HL-60/S4 treated with phorbol 12-myristate 13-acetate at 8.2 ng/mL for 4 days and 3 days (cell line): Measurements from ENCODE around the gene PLPPR4.
"Not testable (repeated sequence)": the region's sequence is repeated elsewhere in the genome, so short reads cannot be mapped to it uniquely, and the experiment has no call there.

Experiments used
- in situ Hi-C: fragments of 300-500 bp; cut with MboI; formaldehyde crosslinking; loops from 2 replicates; pipeline ENCODE4 v1.15.0; 2022; ENCODE audit warnings: low sequenced_read_pairs

The PLPPR4 gene

GRCh38 chr1:99266726-99267125 lies 2.4 kb downstream of the PLPPR4 start:
- in situ Hi-C loops, result no loop called here

DNA sequence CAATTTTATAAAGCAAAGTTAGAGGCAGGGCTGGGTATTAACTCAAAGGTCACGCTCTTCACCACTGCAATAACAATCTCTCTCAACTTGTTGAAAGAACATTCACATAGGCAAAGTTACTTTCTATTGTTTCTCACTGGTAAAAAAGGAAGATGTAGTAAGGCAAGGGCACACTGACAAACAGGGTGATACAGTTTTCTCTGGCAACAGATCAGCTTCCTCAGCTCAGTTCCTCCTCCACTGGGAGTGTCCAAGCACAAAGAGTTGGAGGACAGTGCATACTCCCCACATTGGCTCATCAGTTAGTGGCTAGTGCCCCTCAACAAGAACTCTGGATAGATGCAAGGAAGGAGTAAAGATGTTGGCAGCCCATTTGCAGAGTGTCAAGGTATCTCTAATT lies 3.7 kb downstream of the PLPPR4 start:
- in situ Hi-C loops, result no loop called here

GRCh38 chr1:99269321-99269720 lies 5.0 kb downstream of the PLPPR4 start:
- in situ Hi-C loops, result no loop called here

GRCh38 chr1:99270646-99271045 lies 6.4 kb downstream of the PLPPR4 start:
- in situ Hi-C loops, result no loop called here

DNA sequence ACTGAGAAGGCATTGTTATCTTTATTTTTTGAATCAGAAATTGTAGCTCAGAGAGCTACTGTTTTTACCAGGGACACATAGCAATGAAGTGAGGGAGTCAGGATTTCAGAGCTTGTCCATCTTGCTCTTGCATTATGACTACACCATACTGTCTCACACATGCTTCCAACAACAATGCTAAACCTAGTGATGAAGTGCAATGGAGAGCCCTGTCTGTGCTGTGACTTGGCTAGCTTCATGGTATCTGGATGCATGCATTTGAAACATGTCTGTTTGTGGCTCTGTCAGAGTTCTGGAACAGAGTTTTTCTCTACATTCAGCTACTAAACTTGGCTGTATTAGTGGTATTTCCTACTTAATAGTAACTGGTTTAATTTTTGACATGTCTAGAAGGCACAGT lies 7.0 kb downstream of the PLPPR4 start:
- in situ Hi-C loops, result no loop called here

DNA sequence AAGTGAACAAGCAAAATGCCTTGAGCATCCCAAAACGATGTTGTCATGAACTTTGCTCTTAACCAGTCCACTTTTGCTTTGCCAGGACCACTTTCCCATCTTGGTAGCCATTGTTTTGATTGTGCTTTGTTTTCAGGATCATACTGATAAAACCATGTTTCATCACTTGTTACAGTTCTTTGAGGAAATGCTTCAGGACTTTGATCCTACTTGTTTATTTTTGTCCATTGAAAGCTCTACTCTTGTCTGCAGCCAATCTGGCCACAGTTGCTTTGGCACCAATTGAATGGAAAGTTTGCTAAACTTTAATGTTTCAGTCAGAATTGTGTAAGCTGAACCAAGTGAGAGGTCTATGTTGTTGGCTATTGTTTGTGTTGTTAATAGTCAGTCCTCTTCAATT lies 12.8 kb downstream of the PLPPR4 start:
- in situ Hi-C loops, result no loop called here

DNA sequence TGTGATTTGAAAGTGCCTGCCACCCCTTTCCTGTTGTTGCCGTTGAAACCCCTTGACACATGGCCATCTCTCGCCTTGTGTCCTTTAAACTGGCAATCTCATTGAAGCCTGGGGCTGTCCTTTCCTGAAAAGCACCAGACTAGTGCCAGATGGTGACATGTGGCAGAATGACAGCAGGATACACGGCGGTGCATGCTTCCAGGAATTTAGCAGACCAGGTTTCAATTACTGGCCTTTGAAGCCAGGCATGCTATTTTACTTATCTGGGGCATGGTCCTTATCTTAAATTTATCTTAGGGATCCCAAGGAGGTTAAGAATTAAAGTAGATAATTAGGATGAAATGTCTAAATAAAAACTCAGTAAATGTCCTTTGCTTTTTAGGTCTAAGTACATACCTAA lies 15.2 kb downstream of the PLPPR4 start:
- in situ Hi-C loops, result no loop called here

GRCh38 chr1:99281105-99281504 lies 16.8 kb downstream of the PLPPR4 start:
- in situ Hi-C loops, result no loop called here

GRCh38 chr1:99282536-99282935 lies 18.2 kb downstream of the PLPPR4 start:
- in situ Hi-C loops, result no loop called here

DNA sequence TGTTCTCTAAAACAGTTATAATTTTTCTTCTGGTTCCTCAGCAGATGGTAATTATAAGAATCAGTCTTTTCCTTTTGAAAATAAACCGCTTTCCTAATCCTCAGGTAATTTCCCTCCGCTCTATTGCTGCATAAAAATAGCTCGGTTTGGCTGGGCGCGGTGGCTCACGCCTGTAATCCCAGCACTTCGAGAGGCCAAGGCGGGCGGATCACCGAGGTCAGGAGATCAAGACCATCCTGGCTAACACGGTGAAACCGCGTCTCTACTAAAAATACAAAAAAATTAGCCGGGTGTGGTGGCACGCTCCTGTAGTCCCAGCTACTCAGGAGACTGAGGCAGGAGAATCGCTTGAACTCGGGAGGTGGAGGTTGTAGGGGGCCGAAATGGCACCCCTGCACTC lies 19.2 kb downstream of the PLPPR4 start:
- in situ Hi-C loops, result not testable (repeated sequence)

GRCh38 chr1:99292886-99293285 lies 28.6 kb downstream of the PLPPR4 start:
- in situ Hi-C loops, result no loop called here

GRCh38 chr1:99297923-99298322 lies 33.6 kb downstream of the PLPPR4 start:
- in situ Hi-C loops, result no loop called here

- in situ Hi-C loops, result no loop called here
Measured at GRCh38 chr1:99304725-99305282, 40.5 kb downstream of the PLPPR4 start.

- in situ Hi-C loops, result no loop called here
Measured at GRCh38 chr1:99305626-99306025, 41.3 kb downstream of the PLPPR4 start.

- in situ Hi-C loops, result no loop called here
Measured at GRCh38 chr1:99306056-99306455, 41.8 kb downstream of the PLPPR4 start.

DNA sequence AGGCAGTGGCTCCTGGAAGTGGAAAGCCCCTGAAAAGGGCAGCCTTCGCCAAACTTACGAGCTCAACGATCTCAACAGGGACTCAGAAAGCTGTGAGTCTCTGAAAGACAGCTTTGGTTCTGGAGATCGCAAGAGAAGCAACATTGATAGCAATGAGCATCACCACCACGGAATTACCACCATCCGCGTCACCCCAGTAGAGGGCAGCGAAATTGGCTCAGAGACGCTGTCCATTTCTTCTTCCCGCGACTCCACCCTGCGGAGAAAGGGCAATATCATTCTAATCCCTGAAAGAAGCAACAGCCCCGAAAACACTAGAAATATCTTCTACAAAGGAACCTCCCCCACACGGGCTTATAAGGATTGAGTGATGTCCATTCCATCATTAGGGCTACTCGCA lies 42.4 kb downstream of the PLPPR4 start:
- in situ Hi-C loops, result no loop called here

GRCh38 chr1:99315305-99315704 lies 51.0 kb downstream of the PLPPR4 start:
- in situ Hi-C loops, result no loop called here

DNA sequence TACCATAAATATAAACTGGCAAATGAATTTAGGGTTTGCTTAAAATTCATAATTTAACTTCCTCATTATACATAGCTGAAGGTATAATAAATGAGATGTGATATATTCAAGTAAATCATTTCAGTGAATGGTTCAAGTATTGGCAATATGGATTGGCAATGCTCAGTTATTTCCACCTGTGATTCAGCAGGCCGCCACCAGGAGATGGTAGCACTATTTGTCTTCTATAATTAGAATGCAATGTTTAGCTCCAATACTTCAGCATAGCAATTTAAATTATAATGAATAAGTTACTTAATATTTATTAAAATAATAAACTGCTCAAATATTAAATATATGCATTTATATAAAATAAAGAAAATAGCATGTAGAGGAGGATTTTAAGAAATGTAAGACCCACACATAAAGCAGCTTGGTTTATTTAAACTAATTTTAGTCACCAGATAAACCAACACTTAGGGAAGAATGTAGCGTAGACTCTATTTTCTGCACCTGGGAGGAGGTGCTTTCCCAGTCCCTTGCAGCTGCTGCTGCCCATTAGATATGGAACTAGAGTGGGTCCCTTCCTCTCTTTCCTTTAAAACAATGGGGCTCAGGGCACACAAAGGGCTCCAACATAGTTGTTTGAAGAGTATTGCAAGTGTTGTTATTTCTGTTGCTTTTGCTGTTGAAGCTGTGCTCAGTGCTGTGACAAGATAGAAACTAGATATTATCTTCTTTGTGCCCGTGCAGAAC lies 62.1 kb downstream of the PLPPR4 start:
- in situ Hi-C loops, result no loop called here

GRCh38 chr1:99327357-99327756 lies 63.1 kb downstream of the PLPPR4 start:
- in situ Hi-C loops, result no loop called here

- in situ Hi-C loops, result no loop called here
Measured at GRCh38 chr1:99328171-99328570, 63.9 kb downstream of the PLPPR4 start.

DNA sequence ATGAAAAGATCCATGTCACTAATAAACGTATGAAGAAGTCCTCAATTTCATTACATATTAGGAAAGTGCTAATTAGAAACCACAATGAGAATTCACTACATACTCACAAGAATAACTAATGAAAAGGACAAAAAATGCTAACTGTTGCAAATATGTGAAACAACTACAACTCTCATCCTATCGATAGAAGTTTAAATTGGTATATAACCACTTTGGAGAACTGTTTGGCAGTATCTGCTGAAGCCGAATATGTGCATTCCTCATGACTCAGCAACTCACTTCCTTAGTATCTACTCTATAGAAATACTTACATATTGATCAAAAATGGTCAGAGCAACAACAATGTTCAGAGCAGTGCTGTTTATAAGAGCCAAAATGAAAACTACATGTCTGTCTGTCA lies 66.8 kb downstream of the PLPPR4 start:
- in situ Hi-C loops, result no loop called here

- in situ Hi-C loops, result no loop called here
Measured at GRCh38 chr1:99331636-99332035, 67.3 kb downstream of the PLPPR4 start.

DNA sequence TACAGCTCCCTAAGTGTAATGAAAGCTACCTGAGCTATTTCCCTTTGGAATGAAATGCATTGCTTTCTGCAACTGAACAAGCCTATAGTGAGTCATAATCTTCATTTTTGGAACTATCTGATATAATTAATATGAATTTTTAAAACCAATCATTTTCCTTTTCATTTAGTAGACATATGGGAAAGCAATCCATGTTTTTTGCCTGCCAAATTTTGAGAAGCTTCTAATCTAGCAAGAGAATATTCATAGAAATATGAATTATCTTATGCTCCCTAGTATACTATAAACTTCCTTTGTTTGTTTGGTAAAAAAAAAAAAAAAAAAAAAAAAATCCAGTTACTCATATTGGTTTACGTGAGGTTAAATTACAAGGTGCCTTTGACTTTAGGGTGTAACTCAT lies 68.3 kb downstream of the PLPPR4 start:
- in situ Hi-C loops, result no loop called here
